NCI-H2171 treated with DMSO at 0.1 percent for 48 hours (cell line): ENCODE data around the gene ANO2.

Experiments
- DNase-seq: peaks from one replicate; lab custom pipeline; 2025; lab: John Stamatoyannopoulos, UW

ANO2 gene

DNA sequence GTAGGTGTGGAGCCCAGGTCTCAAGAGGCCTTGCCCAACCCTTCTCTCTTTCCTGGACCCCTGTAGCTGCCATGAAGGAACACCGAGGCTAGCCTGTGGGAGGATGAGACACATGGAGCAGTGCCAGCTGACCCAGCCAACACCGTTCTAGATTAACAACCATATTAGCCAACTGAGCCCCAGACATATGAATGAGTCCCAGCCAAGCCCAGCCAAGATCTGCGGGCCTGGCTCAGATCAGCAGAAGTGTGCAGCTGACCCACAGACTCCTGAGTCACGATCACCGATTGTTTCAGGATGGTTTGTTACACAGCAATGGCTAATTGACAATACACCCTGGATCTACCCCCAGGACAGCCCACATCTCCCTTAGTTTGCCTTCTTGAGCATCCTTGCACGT, 431.0 kb downstream of the ANO2 start:
- no peak for DNase-seq

DNA sequence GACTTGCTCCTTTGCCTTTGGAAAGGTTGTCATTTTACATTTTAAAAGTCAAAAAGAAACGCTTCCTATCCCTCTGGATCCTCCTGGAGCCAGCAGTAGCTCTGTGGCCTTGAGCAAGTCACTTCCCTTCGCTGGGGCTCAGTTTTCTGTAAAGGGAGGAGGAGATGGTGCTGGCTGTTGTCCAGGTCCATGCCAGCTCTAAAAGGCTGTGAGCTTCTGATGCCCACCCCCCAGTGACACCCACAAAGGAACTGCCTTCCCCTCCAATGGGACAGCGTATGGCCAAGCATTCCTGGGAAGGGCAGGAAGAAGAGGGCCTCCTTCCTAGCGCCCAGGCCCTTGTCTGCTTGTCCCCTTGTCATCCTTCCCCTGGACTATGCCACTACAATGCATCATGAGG, 431.7 kb downstream of the ANO2 start:
- DNase-seq, result no peak
